HEK293 (cell line): ENCODE measurements around the gene LOXL4.

Experiments used
- CTCF ChIA-PET: fragments of 350-600 bp; formaldehyde crosslinking; extraction: SDS; loops from one replicate; lab custom pipeline; 2021; ENCODE audit warnings: antibody characterized with exemption; lab: Yijun Ruan, JAX
- POLR2A ChIA-PET: fragments of 300-600 bp; formaldehyde crosslinking; extraction: SDS; loops from one replicate; lab custom pipeline; 2020; ENCODE audit warnings: antibody characterized with exemption, inconsistent platforms; lab: Yijun Ruan, JAX
- H3K27ac ChIP-seq: fragments of 200-500 bp; sonication (Bioruptor generic); 2 replicates; pipeline ENCODE4 v1.5.1; 2014; ENCODE audit warnings: low read depth, low read length, control low read depth, inconsistent platforms; ENCODE audit errors: extremely low read depth
- H3K36me3 ChIP-seq, 2 experiments: fragments of 200-500 bp in 1 of 2; sonication (Bioruptor generic) in 1 of 2; 1 replicate in 1 of 2; 2 replicates in 1 of 2; pipeline ENCODE4 v1.5.1; 2014 to 2017; ENCODE audit warnings: inconsistent platforms in 2 of 2, low read length in 2 of 2; ENCODE audit not compliant: control insufficient read depth in 2 of 2, insufficient read depth in 1 of 2
- H3K4me1 ChIP-seq: fragments of 200-500 bp; sonication (Bioruptor generic); 2 replicates; pipeline ENCODE4 v1.5.1; 2014; ENCODE audit warnings: mild to moderate bottlenecking, low read length, inconsistent platforms; ENCODE audit not compliant: control insufficient read depth, insufficient read depth
- H3K4me3 ChIP-seq: 2 replicates; pipeline ENCODE4 v1.5.1; 2011; ENCODE audit warnings: low read depth, mild to moderate bottlenecking, control low read depth, low read length, moderate library complexity
- H3K9me3 ChIP-seq: fragments of 200-500 bp; sonication (Bioruptor generic); 2 replicates; pipeline ENCODE4 v1.5.1; 2014; ENCODE audit warnings: low read depth, low read length, inconsistent platforms; ENCODE audit not compliant: control insufficient read depth, insufficient read depth
- BCL11A ChIP-seq: fragments of 450-650 bp; formaldehyde crosslinking; IDR thresholded peaks from 2 replicates; pipeline ENCODE4 v1.5.1; 2016; ENCODE audit warnings: low read depth, missing biosample characterization, missing genetic modification characterization
- BCL6B ChIP-seq: fragments of 450-650 bp; formaldehyde crosslinking; IDR thresholded peaks from 2 replicates; pipeline ENCODE4 v1.5.1; 2017; ENCODE audit warnings: missing biosample characterization, missing genetic modification characterization
- GLIS2 ChIP-seq: fragments of 450-650 bp; formaldehyde crosslinking; IDR thresholded peaks from 2 replicates; pipeline ENCODE4 v1.5.1; 2016; ENCODE audit warnings: missing biosample characterization, missing genetic modification characterization
- HOXD13 ChIP-seq: sonication (generic); formaldehyde crosslinking; IDR thresholded peaks from 2 replicates; pipeline ENCODE4 v1.8.0; 2022; ENCODE audit warnings: missing genetic modification reagents, borderline replicate concordance
- KLF7 ChIP-seq: fragments of 450-650 bp; formaldehyde crosslinking; IDR thresholded peaks from 2 replicates; pipeline ENCODE4 v1.5.1; 2016; ENCODE audit warnings: missing biosample characterization, missing genetic modification characterization, borderline replicate concordance
- MYNN ChIP-seq: fragments of 450-650 bp; formaldehyde crosslinking; IDR thresholded peaks from 2 replicates; pipeline ENCODE4 v1.5.1; 2016; ENCODE audit warnings: missing biosample characterization, missing genetic modification characterization, borderline replicate concordance
- SALL2 ChIP-seq: fragments of 450-650 bp; formaldehyde crosslinking; IDR thresholded peaks from 2 replicates; pipeline ENCODE4 v1.5.0; 2017; ENCODE audit warnings: missing biosample characterization, mild to moderate bottlenecking, missing genetic modification characterization, borderline replicate concordance
- SCRT1 ChIP-seq: fragments of 450-650 bp; formaldehyde crosslinking; IDR thresholded peaks from 2 replicates; pipeline ENCODE4 v1.5.1; 2016; ENCODE audit warnings: missing biosample characterization, missing genetic modification characterization, borderline replicate concordance
- WT1 ChIP-seq: fragments of 450-650 bp; formaldehyde crosslinking; IDR thresholded peaks from 2 replicates; pipeline ENCODE4 v1.5.1; 2016; ENCODE audit warnings: missing biosample characterization, missing genetic modification characterization
- ZBTB10 ChIP-seq: fragments of 450-650 bp; formaldehyde crosslinking; IDR thresholded peaks from 2 replicates; pipeline ENCODE4 v1.5.1; 2016; ENCODE audit warnings: missing biosample characterization, missing genetic modification characterization
- ZFP3 ChIP-seq: fragments of 450-650 bp; formaldehyde crosslinking; IDR thresholded peaks from 2 replicates; pipeline ENCODE4 v1.5.1; 2016; ENCODE audit warnings: low read depth, missing biosample characterization, missing genetic modification characterization
- ZIC2 ChIP-seq: fragments of 450-650 bp; formaldehyde crosslinking; IDR thresholded peaks from 2 replicates; pipeline ENCODE4 v1.5.1; 2016; ENCODE audit warnings: missing biosample characterization, missing genetic modification characterization
- ZNF132 ChIP-seq: fragments of 450-650 bp; formaldehyde crosslinking; IDR thresholded peaks from 2 replicates; pipeline ENCODE4 v1.5.1; 2017; ENCODE audit warnings: missing biosample characterization, missing genetic modification characterization, borderline replicate concordance
- ZNF157 ChIP-seq: fragments of 450-650 bp; formaldehyde crosslinking; IDR thresholded peaks from 2 replicates; pipeline ENCODE4 v1.5.1; 2016; ENCODE audit warnings: missing biosample characterization, missing genetic modification characterization
- ZNF175 ChIP-seq: fragments of 450-650 bp; formaldehyde crosslinking; IDR thresholded peaks from 2 replicates; pipeline ENCODE4 v1.5.1; 2016; ENCODE audit warnings: missing biosample characterization, missing genetic modification characterization
- ZNF24 ChIP-seq: fragments of 450-650 bp; formaldehyde crosslinking; IDR thresholded peaks from 2 replicates; pipeline ENCODE4 v1.5.1; 2016; ENCODE audit warnings: missing biosample characterization, missing genetic modification characterization
- ZNF292 ChIP-seq: fragments of 450-650 bp; formaldehyde crosslinking; IDR thresholded peaks from 2 replicates; pipeline ENCODE4 v1.5.1; 2016; ENCODE audit warnings: low read depth, missing biosample characterization, missing genetic modification characterization, borderline replicate concordance
- ZNF335 ChIP-seq: fragments of 450-650 bp; formaldehyde crosslinking; conservative IDR thresholded peaks from 2 replicates; pipeline ENCODE4 v1.5.1; 2016; ENCODE audit warnings: missing biosample characterization, missing genetic modification characterization
- ZNF362 ChIP-seq: fragments of 450-650 bp; formaldehyde crosslinking; IDR thresholded peaks from 2 replicates; pipeline ENCODE4 v1.5.1; 2016; ENCODE audit warnings: missing biosample characterization, missing genetic modification characterization
- ZNF404 ChIP-seq: fragments of 450-650 bp; formaldehyde crosslinking; IDR thresholded peaks from 2 replicates; pipeline ENCODE4 v1.5.1; 2017; ENCODE audit warnings: missing biosample characterization, missing genetic modification characterization
- ZNF501 ChIP-seq: fragments of 450-650 bp; formaldehyde crosslinking; IDR thresholded peaks from 2 replicates; pipeline ENCODE4 v1.5.1; 2016; ENCODE audit warnings: missing biosample characterization, missing genetic modification characterization
- ZNF510 ChIP-seq: fragments of 450-650 bp; formaldehyde crosslinking; IDR thresholded peaks from 2 replicates; pipeline ENCODE4 v1.5.1; 2018; ENCODE audit warnings: mild to moderate bottlenecking, missing genetic modification characterization, missing biosample characterization; ENCODE audit not compliant: insufficient replicate concordance
- ZNF521 ChIP-seq: fragments of 450-650 bp; formaldehyde crosslinking; IDR thresholded peaks from 2 replicates; pipeline ENCODE4 v1.5.1; 2017; ENCODE audit warnings: missing biosample characterization, mild to moderate bottlenecking, missing genetic modification characterization
- ZNF530 ChIP-seq: fragments of 450-650 bp; formaldehyde crosslinking; IDR thresholded peaks from 2 replicates; pipeline ENCODE4 v1.5.1; 2016; ENCODE audit warnings: low read depth, missing biosample characterization, missing genetic modification characterization
- ZNF596 ChIP-seq: fragments of 450-650 bp; IDR thresholded peaks from 2 replicates; pipeline ENCODE4 v1.5.0; 2018; ENCODE audit warnings: missing biosample characterization, mild to moderate bottlenecking, missing genetic modification characterization, moderate library complexity
- ZNF624 ChIP-seq: fragments of 450-650 bp; formaldehyde crosslinking; IDR thresholded peaks from 2 replicates; pipeline ENCODE4 v1.5.1; 2017; ENCODE audit warnings: missing biosample characterization, missing genetic modification characterization
- TF ChIP-seq, protein P1 (sequence below): fragments of 450-650 bp; formaldehyde crosslinking; conservative IDR thresholded peaks from 2 replicates; pipeline ENCODE4 v1.5.1; 2016; ENCODE audit warnings: low read depth, missing biosample characterization, missing genetic modification characterization

Gene LOXL4

GRCh38 chr10:98224996-98225395 lies 43.0 kb downstream of the LOXL4 start (continued):
- TF ChIP-seq BCL6B (tag by site-specific recombination) (no peak), ZNF501 (tag by site-specific recombination) (no peak), ZNF335 (tag by site-specific recombination) (no peak), ZNF362 (tag by site-specific recombination) (no peak)

GRCh38 chr10:98224509-98224908 lies 43.5 kb downstream of the LOXL4 start:
- H3K4me3 ChIP-seq, result no peak overlapping the region
- no peaks in the 10 kb centered on the region for H3K36me3 ChIP-seq
- ChIA-PET CTCF (interaction anchor here (0.6 to 1.0 kb wide), 2 partner anchors 54 to 86 kb away, joined by 3 to 4 read pairs; no protein-coding TSS in a partner anchor), POLR2A (no interaction called here)
- H3K9me3 ChIP-seq, result no peaks in the 10 kb centered on the region
- TF ChIP-seq ZNF530 (tag by site-specific recombination) (no peak), SCRT1 (no peak), ZNF596 (no peak), ZNF510 (tag by site-specific recombination) (no peak), ZNF132 (tag by site-specific recombination) (no peak), MYNN (tag by site-specific recombination) (no peak), ZNF521 (tag by site-specific recombination) (no peak), ZNF157 (no peak), GLIS2 (tag by site-specific recombination) (no peak), SALL2 (tag by site-specific recombination) (no peak), WT1 (tag by site-specific recombination) (no peak), ZNF624 (tag by site-specific recombination) (no peak), ZFP3 (tag by site-specific recombination) (no peak), HOXD13 (CRISPR knock-in tag) (no peak), BCL11A (no peak), ZNF404 (tag by site-specific recombination) (no peak), ZNF335 (tag by site-specific recombination) (no peak)
- H3K4me1 ChIP-seq, result 0 out of 2 replicates have a peak, but pooled peaks cover 2% of the 10 kb centered on the region
- H3K27ac ChIP-seq, result no peak overlapping the region

- H3K4me1 ChIP-seq, result 0 out of 2 replicates have a peak, but pooled peaks cover 2% of the 10 kb centered on the region
- H3K9me3 ChIP-seq, result no peaks in the 10 kb centered on the region
- CTCF ChIA-PET, result interaction anchor here (0.6 kb wide), 1 partner anchor 86 kb away, joined by 4 read pairs; no protein-coding TSS in a partner anchor
- no peaks in the 10 kb centered on the region for H3K36me3 ChIP-seq
- H3K27ac ChIP-seq, result no peak overlapping the region
- POLR2A ChIA-PET, result no interaction called here
- no peak overlapping the region for H3K4me3 ChIP-seq
- TF ChIP-seq, protein P1, sequence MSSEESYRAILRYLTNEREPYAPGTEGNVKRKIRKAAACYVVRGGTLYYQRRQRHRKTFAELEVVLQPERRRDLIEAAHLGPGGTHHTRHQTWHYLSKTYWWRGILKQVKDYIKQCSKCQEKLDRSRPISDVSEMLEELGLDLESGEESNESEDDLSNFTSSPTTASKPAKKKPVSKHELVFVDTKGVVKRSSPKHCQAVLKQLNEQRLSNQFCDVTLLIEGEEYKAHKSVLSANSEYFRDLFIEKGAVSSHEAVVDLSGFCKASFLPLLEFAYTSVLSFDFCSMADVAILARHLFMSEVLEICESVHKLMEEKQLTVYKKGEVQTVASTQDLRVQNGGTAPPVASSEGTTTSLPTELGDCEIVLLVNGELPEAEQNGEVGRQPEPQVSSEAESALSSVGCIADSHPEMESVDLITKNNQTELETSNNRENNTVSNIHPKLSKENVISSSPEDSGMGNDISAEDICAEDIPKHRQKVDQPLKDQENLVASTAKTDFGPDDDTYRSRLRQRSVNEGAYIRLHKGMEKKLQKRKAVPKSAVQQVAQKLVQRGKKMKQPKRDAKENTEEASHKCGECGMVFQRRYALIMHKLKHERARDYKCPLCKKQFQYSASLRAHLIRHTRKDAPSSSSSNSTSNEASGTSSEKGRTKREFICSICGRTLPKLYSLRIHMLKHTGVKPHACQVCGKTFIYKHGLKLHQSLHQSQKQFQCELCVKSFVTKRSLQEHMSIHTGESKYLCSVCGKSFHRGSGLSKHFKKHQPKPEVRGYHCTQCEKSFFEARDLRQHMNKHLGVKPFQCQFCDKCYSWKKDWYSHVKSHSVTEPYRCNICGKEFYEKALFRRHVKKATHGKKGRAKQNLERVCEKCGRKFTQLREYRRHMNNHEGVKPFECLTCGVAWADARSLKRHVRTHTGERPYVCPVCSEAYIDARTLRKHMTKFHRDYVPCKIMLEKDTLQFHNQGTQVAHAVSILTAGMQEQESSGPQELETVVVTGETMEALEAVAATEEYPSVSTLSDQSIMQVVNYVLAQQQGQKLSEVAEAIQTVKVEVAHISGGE (tag by site-specific recombination), result no peak
- no peak for TF ChIP-seq ZNF624 (tag by site-specific recombination)
- no peak for TF ChIP-seq ZNF24 (tag by site-specific recombination)
- no peak for TF ChIP-seq ZNF175
- no peak for TF ChIP-seq ZBTB10 (tag by site-specific recombination)
- TF ChIP-seq ZNF404 (tag by site-specific recombination), result no peak
- TF ChIP-seq ZNF292 (tag by site-specific recombination), result no peak
- no peak for TF ChIP-seq ZIC2 (tag by site-specific recombination)
- no peak for TF ChIP-seq KLF7 (tag by site-specific recombination)
These were observed 44.1 kb downstream of the LOXL4 start for GRCh38 chr10:98223874-98224273.
